ENCODE results near the gene LRRTM4. TPM values are rescaled to one million over a fixed set of nuclear protein-coding genes. Genes with fewer than 3 reads are reported as not detected.

Gene LRRTM4
- total and polyA plus RNA-seq, 2 donors (not counting 1 experiment from before 2014, with no cell fraction given), result 0.05 TPM; not detected in 1

- H3K4me2 ChIP-seq (ENCODE audit: extremely low read depth, insufficient read depth, low read length), result no peak overlapping the region
- no peak overlapping the region for H3K4me3 ChIP-seq (replicated peaks in 1 of 4; ENCODE audit: control extremely low read depth in 1 of 4, insufficient read depth in 1 of 4, low read depth in 3 of 4, low read length in 4 of 4)
- no peak overlapping the region for H3K27ac ChIP-seq (ENCODE audit: insufficient read depth, low read length)
- H3K36me3 ChIP-seq (ENCODE audit: control insufficient read depth, insufficient read depth, low read length), result no peaks in the 10 kb centered on the region
- no peaks in the 10 kb centered on the region for H4K20me1 ChIP-seq (ENCODE audit: control insufficient read depth, extremely low read depth, insufficient read depth, low read length)
- TF ChIP-seq EZH2 (IDR thresholded peaks at IDR 0.05; ENCODE audit: low read length, missing control alignments), result no peak
- TF ChIP-seq, protein P1, sequence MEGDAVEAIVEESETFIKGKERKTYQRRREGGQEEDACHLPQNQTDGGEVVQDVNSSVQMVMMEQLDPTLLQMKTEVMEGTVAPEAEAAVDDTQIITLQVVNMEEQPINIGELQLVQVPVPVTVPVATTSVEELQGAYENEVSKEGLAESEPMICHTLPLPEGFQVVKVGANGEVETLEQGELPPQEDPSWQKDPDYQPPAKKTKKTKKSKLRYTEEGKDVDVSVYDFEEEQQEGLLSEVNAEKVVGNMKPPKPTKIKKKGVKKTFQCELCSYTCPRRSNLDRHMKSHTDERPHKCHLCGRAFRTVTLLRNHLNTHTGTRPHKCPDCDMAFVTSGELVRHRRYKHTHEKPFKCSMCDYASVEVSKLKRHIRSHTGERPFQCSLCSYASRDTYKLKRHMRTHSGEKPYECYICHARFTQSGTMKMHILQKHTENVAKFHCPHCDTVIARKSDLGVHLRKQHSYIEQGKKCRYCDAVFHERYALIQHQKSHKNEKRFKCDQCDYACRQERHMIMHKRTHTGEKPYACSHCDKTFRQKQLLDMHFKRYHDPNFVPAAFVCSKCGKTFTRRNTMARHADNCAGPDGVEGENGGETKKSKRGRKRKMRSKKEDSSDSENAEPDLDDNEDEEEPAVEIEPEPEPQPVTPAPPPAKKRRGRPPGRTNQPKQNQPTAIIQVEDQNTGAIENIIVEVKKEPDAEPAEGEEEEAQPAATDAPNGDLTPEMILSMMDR (conservative IDR thresholded peaks at IDR 0.05 in 1 of 2, IDR thresholded peaks at IDR 0.05 in 1 of 2; ENCODE audit: low read depth in 1 of 2, low read length in 2 of 2), result no peak
- no peak overlapping the region for H2AFZ ChIP-seq (ENCODE audit: low read length)
- H3K9ac ChIP-seq (ENCODE audit: insufficient read depth, low read length), result no peak overlapping the region
- no peaks in the 10 kb centered on the region for H3K79me2 ChIP-seq (ENCODE audit: control insufficient read depth, insufficient read depth, low read length)
- no peak for DNase-seq (ENCODE audit: low read depth in 2 of 2)
- no peaks in the 10 kb centered on the region for H3K4me1 ChIP-seq (ENCODE audit: control insufficient read depth, extremely low read depth, insufficient read depth, low read length)
- no peaks in the 10 kb centered on the region for H3K9me3 ChIP-seq (ENCODE audit: control insufficient read depth, insufficient read depth, low read depth, low read length)
- no peaks in the 10 kb centered on the region for H3K27me3 ChIP-seq (ENCODE audit: control insufficient read depth, insufficient read depth, low read length)
These were observed 548.6 kb downstream of the LRRTM4 start for GRCh38 chr2:76973610-76974009.

DNA sequence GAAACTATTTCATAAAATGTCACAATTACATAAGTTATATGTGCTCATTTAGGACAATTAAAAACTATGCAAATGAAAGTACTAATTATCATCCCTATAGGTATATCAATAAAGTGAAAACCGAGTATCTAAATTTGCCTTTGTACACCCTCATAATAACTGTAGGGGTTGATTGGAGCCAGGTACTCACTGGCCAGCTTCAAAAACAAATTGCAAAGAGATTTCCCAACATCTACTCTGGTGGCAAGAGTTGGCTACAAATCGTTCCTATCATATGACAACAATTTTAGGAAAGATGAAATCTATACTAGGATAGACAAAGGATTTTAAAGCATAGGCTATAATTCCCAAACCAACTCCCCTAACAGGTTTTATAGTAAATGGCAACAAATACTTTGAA is 556.4 kb downstream of the LRRTM4 start:
- Histone ChIP-seq H2AFZ (ENCODE audit: low read length) (no peak overlapping the region), H3K4me3 (replicated peaks in 1 of 4; ENCODE audit: control extremely low read depth in 1 of 4, insufficient read depth in 1 of 4, low read depth in 3 of 4, low read length in 4 of 4) (no peak overlapping the region), H3K4me1 (ENCODE audit: control insufficient read depth, extremely low read depth, insufficient read depth, low read length) (no peaks in the 10 kb centered on the region), H3K27me3 (ENCODE audit: control insufficient read depth, insufficient read depth, low read length) (no peaks in the 10 kb centered on the region), H3K9ac (ENCODE audit: insufficient read depth, low read length) (no peak overlapping the region), H3K79me2 (ENCODE audit: control insufficient read depth, insufficient read depth, low read length) (no peaks in the 10 kb centered on the region), H3K9me3 (ENCODE audit: control insufficient read depth, insufficient read depth, low read depth, low read length) (no peaks in the 10 kb centered on the region), H3K4me2 (ENCODE audit: extremely low read depth, insufficient read depth, low read length) (no peak overlapping the region), H4K20me1 (ENCODE audit: control insufficient read depth, extremely low read depth, insufficient read depth, low read length) (no peaks in the 10 kb centered on the region), H3K36me3 (ENCODE audit: control insufficient read depth, insufficient read depth, low read length) (no peaks in the 10 kb centered on the region), H3K27ac (ENCODE audit: insufficient read depth, low read length) (no peak overlapping the region)
- no peak for DNase-seq (ENCODE audit: low read depth in 2 of 2)
- TF ChIP-seq, protein P1 (conservative IDR thresholded peaks at IDR 0.05 in 1 of 2, IDR thresholded peaks at IDR 0.05 in 1 of 2; ENCODE audit: low read depth in 1 of 2, low read length in 2 of 2), result no peak
- no peak for TF ChIP-seq EZH2 (IDR thresholded peaks at IDR 0.05; ENCODE audit: low read length, missing control alignments)

GRCh38 chr2:76958749-76959148 is 563.4 kb downstream of the LRRTM4 start:
- no peak overlapping the region for H3K9ac ChIP-seq (ENCODE audit: insufficient read depth, low read length)
- H3K4me3 ChIP-seq (replicated peaks in 1 of 4; ENCODE audit: control extremely low read depth in 1 of 4, insufficient read depth in 1 of 4, low read depth in 3 of 4, low read length in 4 of 4), result no peak overlapping the region
- no peaks in the 10 kb centered on the region for H3K9me3 ChIP-seq (ENCODE audit: control insufficient read depth, insufficient read depth, low read depth, low read length)
- no peaks in the 10 kb centered on the region for H3K4me1 ChIP-seq (ENCODE audit: control insufficient read depth, extremely low read depth, insufficient read depth, low read length)
- no peak overlapping the region for H3K27ac ChIP-seq (ENCODE audit: insufficient read depth, low read length)
- TF ChIP-seq, protein P1 (conservative IDR thresholded peaks at IDR 0.05 in 1 of 2, IDR thresholded peaks at IDR 0.05 in 1 of 2; ENCODE audit: low read depth in 1 of 2, low read length in 2 of 2), result no peak
- TF ChIP-seq EZH2 (IDR thresholded peaks at IDR 0.05; ENCODE audit: low read length, missing control alignments), result no peak
- H3K4me2 ChIP-seq (ENCODE audit: extremely low read depth, insufficient read depth, low read length), result no peak overlapping the region
- DNase-seq (ENCODE audit: low read depth in 2 of 2), result peak; percentile 2 to 33
- no peaks in the 10 kb centered on the region for H4K20me1 ChIP-seq (ENCODE audit: control insufficient read depth, extremely low read depth, insufficient read depth, low read length)
- no peaks in the 10 kb centered on the region for H3K36me3 ChIP-seq (ENCODE audit: control insufficient read depth, insufficient read depth, low read length)
- H3K27me3 ChIP-seq (ENCODE audit: control insufficient read depth, insufficient read depth, low read length), result no peaks in the 10 kb centered on the region
- H3K79me2 ChIP-seq (ENCODE audit: control insufficient read depth, insufficient read depth, low read length), result no peaks in the 10 kb centered on the region
- H2AFZ ChIP-seq (ENCODE audit: low read length), result no peak overlapping the region
